ENCODE measurements around the gene ERCC3.
"Not testable (repeated sequence)": the region's sequence is repeated elsewhere in the genome, so short reads cannot be mapped to it uniquely, and the experiment has no call there.

Gene ERCC3

GRCh38 chr2:127283275-127283674, 10.7 kb downstream of the ERCC3 start:
- H3K27ac ChIP-seq = no peak overlapping the region
- no peak overlapping the region for H3K4me3 ChIP-seq

DNA sequence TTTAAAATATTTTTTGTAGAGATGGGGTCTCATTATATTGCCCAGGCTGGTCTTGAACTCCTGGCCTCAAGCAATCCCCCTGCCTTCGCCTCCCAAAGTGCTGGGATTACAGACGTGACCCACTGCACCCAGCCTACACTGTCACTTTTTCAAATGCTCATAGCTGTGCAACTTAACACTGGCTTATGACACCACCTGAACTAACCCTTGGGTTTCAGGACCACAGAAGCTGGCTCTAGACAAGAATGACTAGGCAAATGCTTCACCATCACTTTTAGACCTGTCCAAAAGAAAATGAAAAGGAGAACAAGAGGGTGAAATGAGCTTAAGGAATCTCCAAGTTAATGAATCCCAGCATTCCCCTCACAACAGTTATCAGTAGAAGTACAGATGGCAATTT, 13.3 kb downstream of the ERCC3 start:
- Histone ChIP-seq H3K27ac (peak overlapping the region in 1 of 21 experiments; percentile 52), H3K4me3 (no peak overlapping the region)

DNA sequence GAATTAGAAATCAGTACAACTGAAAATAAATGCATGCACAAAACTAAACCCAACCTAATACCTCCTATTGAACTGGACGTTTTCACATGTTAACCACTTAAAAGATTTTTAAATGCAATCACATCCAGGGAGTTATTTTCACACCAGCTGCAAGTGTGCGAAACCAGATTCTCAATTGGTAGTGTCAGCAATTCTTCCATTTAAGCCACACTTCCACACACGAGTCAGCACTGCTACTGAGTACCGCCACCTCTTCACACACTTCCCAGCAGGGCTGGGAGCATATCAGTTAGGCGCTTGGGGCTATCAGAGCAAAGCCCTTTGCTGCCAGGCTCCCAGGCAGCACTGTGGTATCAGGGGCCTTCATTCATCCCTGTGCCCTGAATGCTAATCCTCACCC, 14.2 kb downstream of the ERCC3 start:
- H3K27ac ChIP-seq = peak overlapping the region in 6 of 21 experiments; percentile 2 to 67 (median 48)
- no peak overlapping the region for H3K4me3 ChIP-seq

- H3K27ac ChIP-seq = peak overlapping the region in 8 of 21 experiments; percentile 2 to 67 (median 37)
- H3K4me3 ChIP-seq = no peak overlapping the region
These were observed 15.0 kb downstream of the ERCC3 start for GRCh38 chr2:127278959-127279358.

DNA sequence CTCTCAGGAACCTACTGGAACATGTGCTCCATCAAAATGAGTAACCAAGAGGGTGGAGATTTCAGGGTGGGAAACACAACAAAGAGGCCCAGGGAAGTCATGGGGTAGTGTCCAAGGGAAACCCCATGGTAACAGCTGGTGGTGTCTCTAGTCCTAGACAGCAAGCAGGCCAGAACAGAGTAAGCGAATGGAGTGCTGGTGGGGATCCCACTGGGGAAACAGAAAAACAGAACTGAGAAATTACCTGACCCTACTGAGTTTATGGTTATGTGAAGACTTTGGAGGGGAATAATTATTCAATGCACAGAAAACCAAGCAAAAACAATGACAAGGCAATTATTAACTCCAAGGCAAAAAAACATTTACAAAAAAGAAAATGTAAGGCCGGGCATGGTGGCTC, 16.9 kb downstream of the ERCC3 start:
- H3K27ac ChIP-seq = no peak overlapping the region

GRCh38 chr2:127275789-127276188, 18.2 kb downstream of the ERCC3 start:
- Histone ChIP-seq H3K4me3 (no peak overlapping the region), H3K27ac (no peak overlapping the region)

More for the DNA sequence above, 16.9 kb downstream of the ERCC3 start:
- no peak overlapping the region for H3K4me3 ChIP-seq

- no peak overlapping the region for H3K4me3 ChIP-seq
- no peak overlapping the region for H3K27ac ChIP-seq
These were observed 18.6 kb downstream of the ERCC3 start for GRCh38 chr2:127275356-127275755.

GRCh38 chr2:127270663-127271062, 23.3 kb downstream of the ERCC3 start:
- H3K27ac ChIP-seq = no peak overlapping the region
- H3K4me3 ChIP-seq = no peak overlapping the region

- Histone ChIP-seq H3K4me3 (no peak overlapping the region), H3K27ac (no peak overlapping the region)
These were observed 32.0 kb downstream of the ERCC3 start for GRCh38 chr2:127261804-127262406.

- Histone ChIP-seq H3K27ac (no peak overlapping the region), H3K4me3 (no peak overlapping the region)
These were observed 34.6 kb downstream of the ERCC3 start for GRCh38 chr2:127259355-127259754.

DNA sequence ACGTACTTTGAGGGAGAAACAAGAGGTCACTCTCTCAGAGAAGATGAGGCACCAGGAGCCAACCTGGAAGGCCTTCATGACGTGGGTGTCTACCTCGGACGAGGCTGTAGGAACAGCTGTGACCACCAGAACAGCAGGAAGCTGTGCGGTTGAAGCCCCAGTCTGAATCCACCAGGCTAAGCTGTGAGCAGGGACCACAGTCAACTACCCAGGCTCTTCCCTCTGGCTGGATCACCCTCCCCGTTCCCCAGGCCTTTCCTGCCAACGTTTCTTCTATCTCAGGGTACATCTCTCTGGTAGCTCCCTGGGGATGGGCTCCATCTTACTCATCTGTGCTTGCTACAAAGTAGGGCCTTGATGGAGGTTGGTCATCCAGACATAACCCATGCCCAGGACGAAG, 37.1 kb downstream of the ERCC3 start:
- H3K27ac ChIP-seq = no peak overlapping the region
- no peak overlapping the region for H3K4me3 ChIP-seq

- Histone ChIP-seq H3K4me3 (no peak overlapping the region), H3K27ac (no peak overlapping the region)
These were observed 37.6 kb downstream of the ERCC3 start for GRCh38 chr2:127256381-127256780.

DNA sequence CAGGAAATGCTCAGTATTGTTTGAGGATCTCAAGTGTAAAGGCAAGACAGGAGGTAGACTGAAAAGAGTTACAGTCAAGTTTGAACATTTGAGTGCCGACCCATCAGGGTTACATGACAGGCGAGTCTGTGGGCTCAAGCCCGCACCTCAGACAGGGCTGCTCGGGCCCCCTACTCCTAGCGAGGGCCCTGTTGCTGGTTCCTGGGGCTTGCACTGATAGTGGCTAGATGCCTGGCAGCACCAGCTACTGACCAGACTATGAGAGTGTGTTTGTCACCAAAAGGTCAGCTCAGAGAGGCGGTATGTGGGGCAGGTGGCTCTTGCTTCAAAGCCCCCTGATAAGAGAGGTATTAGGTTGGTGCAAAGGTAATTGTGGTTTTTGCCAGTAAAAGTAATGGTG, 38.2 kb downstream of the ERCC3 start:
- no peak overlapping the region for H3K4me3 ChIP-seq
- H3K27ac ChIP-seq = no peak overlapping the region

DNA sequence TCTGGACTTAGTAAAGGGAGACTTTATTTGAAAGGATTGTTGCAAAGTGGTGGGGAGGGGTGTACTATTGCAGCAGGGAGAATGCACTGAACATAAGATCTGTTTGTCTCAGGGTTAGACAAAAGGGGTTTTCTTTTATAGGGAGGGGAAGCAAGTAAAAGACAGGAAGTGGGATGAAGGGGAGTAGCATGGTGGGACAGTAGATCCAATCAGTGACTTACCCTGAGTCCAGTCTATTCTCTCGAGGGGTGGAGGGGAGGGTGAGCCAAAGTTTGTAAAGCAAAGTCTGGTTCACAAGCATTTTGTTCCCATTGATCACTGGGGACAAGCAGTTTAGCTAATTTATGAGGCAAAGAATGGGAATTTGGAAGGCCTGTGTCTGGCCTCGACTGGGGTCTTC, 38.8 kb downstream of the ERCC3 start:
- Histone ChIP-seq H3K4me3 (no peak overlapping the region), H3K27ac (no peak overlapping the region)

GRCh38 chr2:127254386-127254981, 39.5 kb downstream of the ERCC3 start:
- H3K4me3 ChIP-seq = no peak overlapping the region

DNA sequence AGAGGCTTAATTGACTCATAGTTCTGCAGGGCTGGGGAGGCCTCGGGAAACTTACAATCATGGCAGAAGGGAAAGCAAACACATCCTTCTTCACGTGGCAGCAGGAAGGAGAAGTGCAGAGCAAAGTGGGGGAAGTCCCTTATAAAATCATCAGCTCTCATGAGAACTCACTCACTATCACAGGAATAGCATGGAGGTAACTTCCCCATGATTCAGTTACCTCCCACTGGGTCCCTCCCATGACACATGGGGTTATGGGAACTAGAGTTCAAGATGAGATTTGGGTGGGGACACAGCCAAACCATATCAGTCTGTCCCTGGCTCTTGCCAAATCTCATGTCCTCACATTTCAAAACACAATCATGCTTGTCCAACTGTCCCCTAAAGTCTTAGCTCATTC, 52.8 kb downstream of the ERCC3 start:
- not testable (repeated sequence) for H3K27ac ChIP-seq, H3K4me3 ChIP-seq

More at GRCh38 chr2:127254386-127254981, 39.5 kb downstream of the ERCC3 start:
- H3K27ac ChIP-seq = peak overlapping the region in 1 of 21 experiments; percentile 19

GRCh38 chr2:127239395-127239794, 54.5 kb downstream of the ERCC3 start:
- H3K4me3 ChIP-seq = no peak overlapping the region
- no peak overlapping the region for H3K27ac ChIP-seq

DNA sequence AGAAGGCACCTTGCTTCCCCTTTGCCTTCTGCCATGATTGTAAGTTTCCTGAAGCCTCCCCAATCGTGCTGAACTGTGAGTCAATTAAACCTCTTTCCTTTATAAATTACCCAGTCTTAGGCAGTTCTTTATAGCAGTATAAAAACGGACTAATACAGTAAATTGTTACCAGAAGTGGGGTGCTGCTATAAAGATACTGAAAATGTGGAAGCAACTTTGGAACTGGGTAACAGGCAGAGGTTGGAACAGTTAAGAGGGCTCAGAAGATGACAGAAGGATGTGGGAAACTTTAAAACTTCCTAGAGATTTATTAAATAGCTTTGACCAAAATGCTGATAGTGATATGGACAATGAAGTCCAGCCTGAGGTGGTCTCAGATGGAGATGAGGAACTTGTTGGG, 56.2 kb downstream of the ERCC3 start:
- not testable (repeated sequence) for H3K4me3 ChIP-seq

DNA sequence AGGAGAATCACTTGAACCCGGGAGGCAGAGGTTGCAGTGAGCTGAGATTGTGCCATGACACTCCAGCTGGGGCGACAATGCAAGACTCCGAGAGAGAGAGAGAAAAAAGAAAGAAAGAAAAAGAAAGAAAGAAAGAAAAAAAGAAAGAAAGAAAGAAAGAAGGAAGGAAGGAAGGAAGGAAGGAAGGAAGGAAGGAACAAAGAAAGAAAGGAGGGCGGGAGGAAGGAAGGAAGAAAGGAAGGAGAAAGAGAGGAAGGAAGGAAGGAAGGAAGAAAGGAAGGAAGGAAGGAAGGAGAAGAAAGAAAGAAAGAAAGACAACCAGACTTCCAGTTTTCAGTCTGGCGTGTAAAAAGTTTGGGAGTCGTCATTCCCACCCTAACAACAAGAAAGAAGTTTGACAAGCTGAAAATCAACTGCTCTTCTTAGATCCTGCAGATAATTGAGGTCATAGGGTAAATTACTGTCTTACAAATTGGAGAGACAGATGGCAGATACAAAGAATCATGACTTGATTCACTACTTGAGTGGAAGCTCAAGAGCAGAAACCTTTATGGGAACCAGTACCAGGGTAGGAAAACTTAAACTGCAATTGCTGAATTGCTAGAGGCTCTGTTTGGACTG, 58.8 kb downstream of the ERCC3 start:
- Histone ChIP-seq H3K4me3 (no peak overlapping the region), H3K27ac (no peak overlapping the region)

More for the DNA sequence above, 56.2 kb downstream of the ERCC3 start:
- H3K27ac ChIP-seq = not testable (repeated sequence)

DNA sequence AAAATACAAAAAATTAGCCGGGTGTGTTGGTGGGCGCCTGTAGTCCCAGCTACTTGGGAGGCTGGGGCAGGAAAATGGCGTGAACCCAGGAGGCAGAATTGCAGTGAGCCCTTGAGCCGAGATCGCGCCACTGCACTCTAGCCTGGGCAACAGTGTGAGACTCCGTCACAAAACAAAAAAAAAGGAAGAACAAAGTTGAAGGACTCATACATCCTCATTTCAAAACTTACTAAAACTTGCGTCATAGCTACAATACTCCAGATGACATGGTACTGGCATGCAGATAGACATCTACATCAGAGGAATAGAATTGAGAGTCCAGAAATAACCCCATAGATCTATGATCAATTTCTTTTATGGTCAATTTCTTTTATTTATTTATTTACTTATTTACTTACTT, 60.2 kb downstream of the ERCC3 start:
- H3K4me3 ChIP-seq = no peak overlapping the region
- no peak overlapping the region for H3K27ac ChIP-seq

DNA sequence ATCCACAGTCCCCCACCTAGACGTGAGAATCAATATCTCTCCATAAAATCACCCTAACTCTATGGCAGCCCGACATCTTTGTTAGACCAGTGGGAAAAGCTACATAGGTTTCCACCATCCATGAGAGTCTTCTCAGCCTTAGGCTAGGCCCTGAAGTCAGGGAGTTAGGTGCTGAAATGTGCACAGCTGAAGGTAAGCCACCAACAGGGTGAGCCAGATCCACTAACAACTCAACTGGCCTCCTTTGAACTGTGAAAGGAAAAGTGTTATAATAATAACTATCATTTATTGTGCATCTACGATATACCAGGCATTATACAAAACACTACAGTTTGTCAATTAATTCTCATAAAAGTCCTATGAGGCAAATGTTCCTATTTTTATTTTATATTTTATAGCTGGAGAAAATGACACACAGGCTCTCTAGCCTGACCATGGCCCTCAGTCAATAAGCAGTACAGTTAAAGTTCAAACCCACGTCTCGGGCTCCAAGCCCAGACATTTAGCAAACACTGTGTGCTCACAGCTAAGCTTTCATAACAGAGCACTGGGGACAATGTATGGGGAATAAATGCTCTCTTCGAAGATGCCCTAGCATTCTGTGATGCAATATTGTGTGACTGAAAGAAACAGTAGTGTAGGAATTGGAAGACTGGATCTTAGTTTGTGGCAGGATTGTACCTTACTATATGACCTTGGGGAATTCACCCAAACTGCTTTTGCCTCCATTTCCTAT, 62.6 kb downstream of the ERCC3 start:
- Histone ChIP-seq H3K27ac (no peak overlapping the region), H3K4me3 (no peak overlapping the region)
